Right lobe of liver (tissue), 4 donors: ENCODE measurements around the gene ZC3H12C.

Experiments
- CTCF ChIP-seq, 4 donors: fragments of 200-600 bp in 3 of 4; fragments of 450-650 bp in 1 of 4; IDR thresholded peaks; one replicate each; pipeline versions ENCODE4 v1.5.1 to v1.8.0; 2016 to 2022; ENCODE audit warnings: antibody characterized with exemption in 4 of 4, mild to moderate bottlenecking in 2 of 4
- POLR2A ChIP-seq: fragments of 450-650 bp; IDR thresholded peaks from one replicate; pipeline ENCODE4 v1.6.1; 2017; ENCODE audit warnings: antibody characterized with exemption, mild to moderate bottlenecking
- donor health status: DM: no; HTN: no; CAD: no.
- donor health status: DM: no; HTN: no; CAD: no.
- donor health status: DM: no; HTN: yes; CAD: no.

GRCh38 chr11:110044226-110044968, 48.8 kb upstream of the ZC3H12C start:
- TF ChIP-seq CTCF (IDR thresholded peaks at IDR 0.05) (no peak), POLR2A (no peak)
